Neural cell (in vitro differentiated cells): ENCODE measurements around the gene EYA2. TPM values are rescaled to one million over a fixed set of nuclear protein-coding genes. Genes with fewer than 3 reads are reported as not detected.

ENCODE experiments used
- H2AFZ ChIP-seq: fragments of 200-600, 300-800 bp; sonication (generic), shearing (Covaris generic); 2 replicates; pipeline ENCODE4 v1.6.0; 2014; ENCODE audit warnings: low read depth, mild to moderate bottlenecking, antibody characterized with exemption, low read length, moderate library complexity
- H3F3A ChIP-seq: fragments of 200-600 bp; shearing (Covaris generic); 2 replicates; pipeline ENCODE4 v1.6.1; 2016; ENCODE audit warnings: mild to moderate bottlenecking, moderate library complexity, mixed read lengths, antibody characterized with exemption, low read length; ENCODE audit not compliant: insufficient read depth, poor library complexity, severe bottlenecking
- H3K27ac ChIP-seq: fragments of 200-600, 300-800 bp; sonication (generic), shearing (Covaris generic); 2 replicates; pipeline ENCODE4 v1.5.1; 2014; ENCODE audit warnings: mild to moderate bottlenecking, low read length, moderate library complexity
- H3K27me3 ChIP-seq: fragments of 300-800, 200-600 bp; sonication (generic), shearing (Covaris generic); 2 replicates; pipeline ENCODE4 v1.6.0; 2014; ENCODE audit warnings: mild to moderate bottlenecking, low read depth, low read length, moderate library complexity; ENCODE audit not compliant: insufficient read depth
- H3K36me3 ChIP-seq: fragments of 300-800, 200-600 bp; sonication (generic), shearing (Covaris generic); 2 replicates; pipeline ENCODE4 v1.5.1; 2014; ENCODE audit warnings: mild to moderate bottlenecking, antibody characterized with exemption, low read length, moderate library complexity; ENCODE audit not compliant: insufficient read depth
- H3K4me2 ChIP-seq: fragments of 300-800, 200-600 bp; sonication (generic), shearing (Covaris generic); 2 replicates; pipeline ENCODE4 v1.6.0; 2014; ENCODE audit warnings: mild to moderate bottlenecking, low read length
- H3K4me3 ChIP-seq: fragments of 300-800, 200-600 bp; sonication (generic), shearing (Covaris generic); 2 replicates; pipeline ENCODE4 v1.5.1; 2014; ENCODE audit warnings: mild to moderate bottlenecking, low read length, moderate library complexity
- H3K79me2 ChIP-seq: fragments of 200-600 bp; shearing (Covaris generic); replicated peaks from 2 replicates; pipeline ENCODE4 v1.6.0; 2014; ENCODE audit warnings: mild to moderate bottlenecking, low read length, moderate library complexity; ENCODE audit not compliant: insufficient read depth
- H3K9ac ChIP-seq: fragments of 300-800, 200-600 bp; sonication (generic), shearing (Covaris generic); 2 replicates; pipeline ENCODE4 v1.6.1; 2016; ENCODE audit warnings: mild to moderate bottlenecking, low read length, mixed read lengths
- H3K9me2 ChIP-seq: fragments of 200-600 bp; shearing (Covaris generic); 2 replicates; pipeline ENCODE4 v1.6.1; 2016; ENCODE audit warnings: mild to moderate bottlenecking, low read length, mixed read lengths; ENCODE audit not compliant: insufficient read depth
- H3K9me3 ChIP-seq: fragments of 200-600, 300-800 bp; sonication (generic), shearing (Covaris generic); 2 replicates; pipeline ENCODE4 v1.6.1; 2016; ENCODE audit warnings: mild to moderate bottlenecking, mixed run types, low read length, moderate library complexity, mixed read lengths
- H4K20me1 ChIP-seq: fragments of 200-600 bp; shearing (Covaris generic); 2 replicates; pipeline ENCODE4 v1.6.1; 2016; ENCODE audit warnings: mild to moderate bottlenecking, mixed run types; ENCODE audit not compliant: insufficient read depth
- EP300 ChIP-seq: fragments of 450-650 bp; conservative IDR thresholded peaks from 2 replicates; pipeline ENCODE4 v1.6.1; 2014; ENCODE audit warnings: antibody characterized with exemption, mild to moderate bottlenecking, moderate library complexity; ENCODE audit not compliant: poor library complexity, severe bottlenecking
- EZH2 ChIP-seq: fragments of 200-600, 300-800 bp; shearing (Covaris generic), sonication (generic); IDR thresholded peaks from 2 replicates; pipeline ENCODE4 v1.6.1; 2014; ENCODE audit warnings: antibody characterized with exemption, low read length, borderline replicate concordance, mild to moderate bottlenecking; ENCODE audit not compliant: insufficient read depth, poor library complexity, severe bottlenecking
- MXI1 ChIP-seq: fragments of 450-650 bp; conservative IDR thresholded peaks from 2 replicates; pipeline ENCODE4 v1.6.1; 2014; ENCODE audit warnings: antibody characterized with exemption, mild to moderate bottlenecking; ENCODE audit not compliant: poor library complexity, severe bottlenecking
- POLR2AphosphoS5 ChIP-seq: IDR thresholded peaks from 2 replicates; pipeline ENCODE4 v1.6.1; 2012
- RAD21 ChIP-seq: fragments of 450-650 bp; conservative IDR thresholded peaks from 2 replicates; pipeline ENCODE4 v1.6.1; 2014; ENCODE audit warnings: antibody characterized with exemption, mild to moderate bottlenecking, moderate library complexity
- REST ChIP-seq: IDR thresholded peaks from 2 replicates; pipeline ENCODE4 v1.6.1; 2012; ENCODE audit warnings: borderline replicate concordance
- SMC3 ChIP-seq: fragments of 450-650 bp; conservative IDR thresholded peaks from 2 replicates; pipeline ENCODE4 v1.6.1; 2014; ENCODE audit warnings: antibody characterized with exemption, mild to moderate bottlenecking, moderate library complexity; ENCODE audit not compliant: poor library complexity
- TAF1 ChIP-seq: IDR thresholded peaks from 2 replicates; pipeline ENCODE4 v1.6.1; 2012; ENCODE audit warnings: low read depth
- polyA plus RNA-seq: library from polyadenylated mRNA; depleted of rRNA; stranded (reverse); fragments of >200 nt; gene quantifications from 2 replicates; pipeline ENCODE4 v1.2.3, GENCODE V29; 2014
- TF ChIP-seq, protein P1 (sequence below): fragments of 450-650 bp; IDR thresholded peaks from 2 replicates; pipeline ENCODE4 v1.5.1; 2014; ENCODE audit warnings: antibody characterized with exemption, mild to moderate bottlenecking, moderate library complexity; ENCODE audit not compliant: poor library complexity, severe bottlenecking

Gene EYA2
- polyA plus RNA-seq, 1 donor from 2014 or later = 0.88 TPM

GRCh38 chr20:47067776-47068175 is 173.1 kb downstream of the EYA2 start:
- Histone ChIP-seq H3K9me2 (no peaks in the 10 kb centered on the region), H4K20me1 (no peaks in the 10 kb centered on the region), H2AFZ (no peak overlapping the region), H3K9ac (no peak overlapping the region), H3K27ac (no peak overlapping the region), H3K79me2 (no peaks in the 10 kb centered on the region), H3F3A (no peaks in the 10 kb centered on the region), H3K9me3 (peaks cover 10% of the 10 kb centered on the region), H3K4me2 (no peak overlapping the region), H3K27me3 (no peaks in the 10 kb centered on the region), H3K36me3 (no peaks in the 10 kb centered on the region), H3K4me3 (no peak overlapping the region)
- TF ChIP-seq EP300 (no peak), TAF1 (no peak), EZH2 (no peak), REST (no peak), SMC3 (no peak), POLR2AphosphoS5 (no peak), MXI1 (no peak), RAD21 (no peak)
- TF ChIP-seq, protein P1, sequence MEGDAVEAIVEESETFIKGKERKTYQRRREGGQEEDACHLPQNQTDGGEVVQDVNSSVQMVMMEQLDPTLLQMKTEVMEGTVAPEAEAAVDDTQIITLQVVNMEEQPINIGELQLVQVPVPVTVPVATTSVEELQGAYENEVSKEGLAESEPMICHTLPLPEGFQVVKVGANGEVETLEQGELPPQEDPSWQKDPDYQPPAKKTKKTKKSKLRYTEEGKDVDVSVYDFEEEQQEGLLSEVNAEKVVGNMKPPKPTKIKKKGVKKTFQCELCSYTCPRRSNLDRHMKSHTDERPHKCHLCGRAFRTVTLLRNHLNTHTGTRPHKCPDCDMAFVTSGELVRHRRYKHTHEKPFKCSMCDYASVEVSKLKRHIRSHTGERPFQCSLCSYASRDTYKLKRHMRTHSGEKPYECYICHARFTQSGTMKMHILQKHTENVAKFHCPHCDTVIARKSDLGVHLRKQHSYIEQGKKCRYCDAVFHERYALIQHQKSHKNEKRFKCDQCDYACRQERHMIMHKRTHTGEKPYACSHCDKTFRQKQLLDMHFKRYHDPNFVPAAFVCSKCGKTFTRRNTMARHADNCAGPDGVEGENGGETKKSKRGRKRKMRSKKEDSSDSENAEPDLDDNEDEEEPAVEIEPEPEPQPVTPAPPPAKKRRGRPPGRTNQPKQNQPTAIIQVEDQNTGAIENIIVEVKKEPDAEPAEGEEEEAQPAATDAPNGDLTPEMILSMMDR = no peak

DNA sequence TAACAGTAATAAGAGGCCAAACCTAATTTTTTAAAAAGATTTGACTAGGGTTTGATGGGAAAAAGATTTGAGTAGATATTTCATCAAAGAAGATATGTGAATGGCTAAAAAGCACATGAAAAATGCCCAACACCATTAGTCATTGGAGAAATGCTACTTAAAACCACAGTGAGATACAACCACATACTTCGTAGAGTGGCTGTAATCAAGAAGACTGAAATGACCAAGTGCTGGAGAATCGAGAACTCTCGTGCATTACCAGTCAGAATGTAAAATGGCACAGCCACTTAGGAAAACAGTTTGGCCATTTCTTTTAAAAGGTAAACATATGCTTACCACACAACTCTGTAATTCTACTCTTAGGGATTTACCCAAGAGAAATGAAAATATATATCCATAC is 175.5 kb downstream of the EYA2 start:
- H4K20me1 ChIP-seq = no peaks in the 10 kb centered on the region
- H3K27ac ChIP-seq = no peak overlapping the region
- TF ChIP-seq POLR2AphosphoS5 (no peak), EZH2 (no peak), TAF1 (no peak)
- H3K9me3 ChIP-seq = peaks cover 10% of the 10 kb centered on the region
- no peak overlapping the region for H2AFZ ChIP-seq
- no peaks in the 10 kb centered on the region for H3K36me3 ChIP-seq
- H3K4me3 ChIP-seq = no peak overlapping the region
- H3K4me2 ChIP-seq = no peak overlapping the region
- no peaks in the 10 kb centered on the region for H3F3A ChIP-seq
- no peak overlapping the region for H3K9ac ChIP-seq
- H3K79me2 ChIP-seq = no peaks in the 10 kb centered on the region
- no peaks in the 10 kb centered on the region for H3K27me3 ChIP-seq
- no peaks in the 10 kb centered on the region for H3K9me2 ChIP-seq
